H1 (cell line): ENCODE results near the gene GDPGP1. TPM values are rescaled to one million over a fixed set of nuclear protein-coding genes. Genes with fewer than 3 reads are reported as not detected.

Source experiments
- CTCF ChIA-PET: fragments of 300-600 bp; sonication (Branson Sonifier 250); formaldehyde crosslinking; loops from one replicate; lab custom pipeline; 2021; ENCODE audit not compliant: partially characterized antibody; lab: Charles Lee
- POLR2A ChIA-PET: fragments of 300-600 bp; sonication (Branson Sonifier 250); formaldehyde crosslinking; loops from one replicate; lab custom pipeline; 2021; ENCODE audit warnings: inconsistent platforms; ENCODE audit not compliant: partially characterized antibody; lab: Charles Lee
- DNase-seq, 2 experiments: peaks; one replicate each; pipeline versions ENCODE4 v3.0.0 to v3.0.0-alpha.2; 2010 to 2022; ENCODE audit warnings: low spot score in 2 of 2, low read depth in 1 of 2, mixed read lengths in 1 of 2
- FAIRE-seq: peaks from 2 replicates; lab custom pipeline; 2011; peaks lifted over from hg19 to GRCh38; lab: Jason Lieb, UNC
- H2AFZ ChIP-seq: 2 replicates; pipeline ENCODE4 v1.8.1; 2012; ENCODE audit warnings: low read length, inconsistent platforms
- H2AK5ac ChIP-seq: 2 replicates; pipeline ENCODE4 v1.6.1; 2013; ENCODE audit warnings: low read depth, low read length
- H2BK120ac ChIP-seq: replicated peaks from 2 replicates; pipeline ENCODE3; 2013; ENCODE audit warnings: low read depth, low read length, inconsistent platforms
- H2BK12ac ChIP-seq: 2 replicates; pipeline ENCODE4 v1.6.1; 2013; ENCODE audit warnings: low read depth, low read length
- H2BK15ac ChIP-seq: 2 replicates; pipeline ENCODE4 v1.6.1; 2013; ENCODE audit warnings: low read length
- H2BK20ac ChIP-seq: 2 replicates; pipeline ENCODE4 v1.6.1; 2013; ENCODE audit warnings: low read length
- H2BK5ac ChIP-seq: 2 replicates; pipeline ENCODE4 v1.6.1; 2013; ENCODE audit warnings: low read depth, low read length
- H3K14ac ChIP-seq: 2 replicates; pipeline ENCODE4 v1.6.1; 2013; ENCODE audit warnings: inconsistent platforms; ENCODE audit not compliant: insufficient read length
- H3K18ac ChIP-seq: 2 replicates; pipeline ENCODE4 v1.6.1; 2013; ENCODE audit warnings: low read length; ENCODE audit errors: extremely low read depth
- H3K23ac ChIP-seq: 2 replicates; pipeline ENCODE4 v1.6.1; 2013; ENCODE audit warnings: inconsistent platforms; ENCODE audit not compliant: insufficient read length
- H3K23me2 ChIP-seq: 2 replicates; pipeline ENCODE4 v1.6.1; 2013; ENCODE audit warnings: low read depth, low read length
- H3K27ac ChIP-seq: 2 replicates; pipeline ENCODE4 v1.6.1; 2011; ENCODE audit warnings: low read depth, low read length, inconsistent platforms
- H3K27me3 ChIP-seq, 4 experiments: replicated peaks in 1 of 4; 1 replicate in 1 of 4; 2 replicates in 3 of 4; pipeline versions ENCODE4 v1.6.1 to v1.8.1; 2011 to 2013; ENCODE audit warnings: low read length in 3 of 4, mild to moderate bottlenecking in 3 of 4, inconsistent platforms in 2 of 4, mixed read lengths in 2 of 4, moderate library complexity in 1 of 4; ENCODE audit not compliant: control insufficient read depth in 3 of 4, insufficient read depth in 3 of 4; ENCODE audit errors: extremely low read depth in 1 of 4
- H3K36me3 ChIP-seq, 4 experiments: 2 replicates each; pipeline versions ENCODE4 v1.6.1 to v1.8.1; 2011 to 2013; ENCODE audit warnings: mild to moderate bottlenecking in 4 of 4, low read length in 3 of 4, moderate library complexity in 2 of 4, control low read depth in 1 of 4, inconsistent platforms in 1 of 4; ENCODE audit not compliant: insufficient read depth in 4 of 4, control insufficient read depth in 2 of 4
- H3K4ac ChIP-seq: replicated peaks from 2 replicates; pipeline ENCODE3; 2013; ENCODE audit warnings: low read length, low read depth, mixed read lengths, inconsistent platforms; ENCODE audit not compliant: insufficient read length
- H3K4me1 ChIP-seq, 4 experiments: replicated peaks in 1 of 4; 1 replicate in 1 of 4; 2 replicates in 3 of 4; pipeline versions ENCODE4 v1.6.1 to v1.8.1; 2011 to 2013; ENCODE audit warnings: low read length in 3 of 4, inconsistent platforms in 2 of 4, mixed read lengths in 1 of 4; ENCODE audit not compliant: insufficient read depth in 4 of 4, control insufficient read depth in 3 of 4
- H3K4me2 ChIP-seq, 2 experiments: 2 replicates each; pipeline versions ENCODE4 v1.6.1 to v1.8.1; 2011 to 2013; ENCODE audit warnings: low read depth in 2 of 2, low read length in 2 of 2, control low read depth in 1 of 2, inconsistent platforms in 1 of 2, mild to moderate bottlenecking in 1 of 2; ENCODE audit not compliant: insufficient read depth in 1 of 2
- H3K4me3 ChIP-seq, 4 experiments: fragments of 200-600, 300-600 bp in 1 of 4; sonication (generic), shearing (Covaris generic), sonication (Bioruptor Twin) in 1 of 4; 2 replicates each; pipeline versions ENCODE4 v1.5.1 to v1.8.1; 2011 to 2016; ENCODE audit warnings: low read length in 4 of 4, low read depth in 3 of 4, control low read depth in 2 of 4, inconsistent platforms in 2 of 4, mild to moderate bottlenecking in 2 of 4, mixed read lengths in 1 of 4, moderate library complexity in 1 of 4; ENCODE audit not compliant: insufficient read depth in 2 of 4; ENCODE audit errors: extremely low read depth in 1 of 4
- H3K56ac ChIP-seq: replicated peaks from 2 replicates; pipeline ENCODE3; 2013; ENCODE audit warnings: low read depth, mild to moderate bottlenecking, mixed read lengths, low read length, inconsistent platforms; ENCODE audit not compliant: insufficient read length
- H3K79me1 ChIP-seq: 2 replicates; pipeline ENCODE4 v1.6.1; 2013; ENCODE audit warnings: low read depth, low read length, control low read depth
- H3K79me2 ChIP-seq, 2 experiments: 2 replicates each; pipeline versions ENCODE4 v1.6.1 to v1.8.1; 2012 to 2013; ENCODE audit warnings: low read length in 2 of 2, mild to moderate bottlenecking in 2 of 2, inconsistent platforms in 1 of 2; ENCODE audit not compliant: insufficient read depth in 2 of 2, control insufficient read depth in 1 of 2
- H3K9ac ChIP-seq, 4 experiments: replicated peaks in 1 of 4; 1 replicate in 1 of 4; 2 replicates in 3 of 4; pipeline versions ENCODE4 v1.6.1 to v1.8.1; 2011 to 2013; ENCODE audit warnings: low read depth in 3 of 4, low read length in 3 of 4, control low read depth in 2 of 4, mild to moderate bottlenecking in 2 of 4, moderate library complexity in 2 of 4, inconsistent platforms in 1 of 4; ENCODE audit errors: extremely low read depth in 1 of 4
- H3K9me3 ChIP-seq, 2 experiments: 2 replicates each; pipeline versions ENCODE4 v1.6.1 to v1.8.1; 2012 to 2013; ENCODE audit warnings: mild to moderate bottlenecking in 2 of 2, moderate library complexity in 2 of 2, control low read depth in 1 of 2, inconsistent platforms in 1 of 2, low read depth in 1 of 2, low read length in 1 of 2, mixed read lengths in 1 of 2; ENCODE audit not compliant: insufficient read depth in 2 of 2
- H4K20me1 ChIP-seq, 2 experiments: replicated peaks in 1 of 2; 2 replicates each; pipeline versions ENCODE3 to v1.8.1; 2011 to 2013; ENCODE audit warnings: inconsistent platforms in 2 of 2, low read length in 2 of 2, mild to moderate bottlenecking in 1 of 2; ENCODE audit not compliant: insufficient read depth in 2 of 2, control insufficient read depth in 1 of 2
- H4K5ac ChIP-seq: 2 replicates; pipeline ENCODE4 v1.6.1; 2013; ENCODE audit warnings: low read length, low read depth, mixed read lengths, inconsistent platforms; ENCODE audit not compliant: insufficient read length
- H4K8ac ChIP-seq: 2 replicates; pipeline ENCODE4 v1.8.0; 2013; ENCODE audit warnings: mild to moderate bottlenecking, moderate library complexity, low read length, inconsistent platforms; ENCODE audit not compliant: insufficient read depth; ENCODE audit errors: extremely low read depth
- H4K91ac ChIP-seq: replicated peaks from 2 replicates; pipeline ENCODE3; 2013; ENCODE audit warnings: low read length, mixed read lengths, inconsistent platforms; ENCODE audit not compliant: insufficient read length
- CEBPB ChIP-seq: IDR thresholded peaks from 2 replicates; pipeline ENCODE4 v1.6.1; 2012; ENCODE audit warnings: low read depth, low read length
- POLR2AphosphoS5 ChIP-seq: IDR thresholded peaks from 2 replicates; pipeline ENCODE4 v1.6.1; 2011; ENCODE audit warnings: low read depth, low read length
- WGBS, 2 experiments: shearing (Covaris generic) in 1 of 2; methylation state at CpG; one replicate each; pipeline versions ENCODE4 v1.1.6 to v1.1.7; 2013 to 2015; ENCODE audit warnings: low lambda C conversion rate in 2 of 2, mixed read lengths in 2 of 2, inconsistent platforms in 1 of 2, low coverage in 1 of 2, missing lambda C conversion rate in 1 of 2; ENCODE audit not compliant: insufficient replicate concordance in 2 of 2, insufficient coverage in 1 of 2, insufficient read length in 1 of 2; ENCODE audit errors: extremely low coverage in 1 of 2, missing lambda C conversion rate in 1 of 2; 5-methylcytosine and 5-hydroxymethylcytosine counted together
- polyA plus RNA-seq, 7 experiments: library from polyadenylated mRNA; depleted of rRNA in 3 of 7; stranded (reverse) in 5 of 7; unstranded in 2 of 7; fragments of >200 nt in 5 of 7; fragments of 200-250 nt in 2 of 7; gene quantifications; 1 replicate in 5 of 7; 2 replicates in 1 of 7; 4 replicates in 1 of 7; pipeline versions ENCODE4 v1.2.1 to v1.2.3, GENCODE V29; 2011 to 2013; ENCODE audit warnings: missing spikeins in 2 of 7, mixed read lengths in 2 of 7
- total RNA-seq: library from RNA; stranded (reverse); fragmentation: NEBNext Ultra II Directional; extraction: Animal tissue kit (Norgen Biotek cat#: 25700); gene quantifications from 2 replicates; pipeline ENCODE4 v1.2.1, GENCODE V29; 2021

Gene GDPGP1
- total and polyA plus RNA-seq, 2 of the 8 experiments (the other 6 are each of a cell fraction or from before 2014, with no cell fraction given), result 1.8 to 5.6 TPM

DNA sequence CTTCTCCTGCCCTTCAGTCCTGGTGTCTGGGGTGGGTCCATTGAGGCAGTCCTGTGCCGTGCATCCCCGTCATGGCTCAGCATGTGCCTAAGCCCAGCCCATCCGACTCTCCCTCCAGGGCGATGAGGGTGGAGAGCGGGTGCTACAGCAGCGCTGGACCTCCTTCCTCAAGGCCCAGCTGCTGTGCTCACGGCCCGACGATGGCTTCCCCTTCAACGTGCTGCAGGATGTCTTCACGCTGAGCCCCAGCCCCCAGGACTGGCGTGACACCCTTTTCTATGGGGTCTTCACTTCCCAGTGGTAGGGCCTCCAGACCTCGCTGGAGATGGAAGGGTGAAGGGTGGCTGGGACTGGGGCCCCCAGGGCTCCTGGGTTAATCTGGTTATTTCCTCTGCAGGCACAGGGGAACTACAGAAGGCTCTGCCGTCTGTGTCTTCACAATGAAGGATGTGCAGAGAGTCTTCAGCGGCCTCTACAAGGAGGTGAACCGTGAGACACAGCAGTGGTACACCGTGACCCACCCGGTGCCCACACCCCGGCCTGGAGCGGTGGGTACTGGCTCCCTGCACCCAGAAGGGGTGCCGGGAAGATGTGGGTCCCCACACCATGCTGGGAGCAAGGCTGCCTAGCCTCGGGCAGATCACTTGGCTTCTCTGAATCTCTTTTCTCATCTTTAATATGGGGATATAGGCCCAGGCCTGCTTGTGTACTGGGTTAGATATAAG lies 10.4 kb upstream of the GDPGP1 start:
- H2BK12ac ChIP-seq, result no peak overlapping the region
- H2BK120ac ChIP-seq, result no peak overlapping the region
- TF ChIP-seq POLR2AphosphoS5 (0 out of 2 replicates have a peak, but pooled peaks have one; percentile 23), CEBPB (no peak)
- TF ChIP-seq, all 59 proteins: peak for 1
- Histone ChIP-seq H3K4me2 (no peak overlapping the region), H2BK5ac (no peak overlapping the region), H3K4me3 (no peak overlapping the region), H3K18ac (no peak overlapping the region), H2AFZ (no peak overlapping the region), H2BK20ac (no peak overlapping the region), H3K79me2 (no peaks in the 10 kb centered on the region), H3K56ac (no peak overlapping the region), H3K14ac (no peak overlapping the region), H3K9me3 (no peaks in the 10 kb centered on the region), H3K4ac (no peak overlapping the region), H3K79me1 (no peaks in the 10 kb centered on the region), H4K5ac (no peak overlapping the region), H3K23me2 (no peaks in the 10 kb centered on the region), H3K27ac (no peak overlapping the region), H3K27me3 (no peaks in the 10 kb centered on the region), H4K91ac (no peak overlapping the region), H4K8ac (no peak overlapping the region; the same call in 1 of the 2 replicates), H3K9ac (no peak overlapping the region), H2AK5ac (no peak overlapping the region), H3K4me1 (peaks cover 0 to 2% (median under 1%) of the 10 kb centered on the region in 4 experiments; a peak in 2 of 7 replicates), H4K20me1 (peaks cover 0 to 6% of the 10 kb centered on the region in 2 experiments), H3K23ac (no peak overlapping the region), H2BK15ac (no peak overlapping the region), H3K36me3 (peaks cover 11 to 45% (median 29%) of the 10 kb centered on the region in 4 experiments; a peak in 7 of 8 replicates)
- ChIA-PET POLR2A (no interaction called here), CTCF (interaction anchor here (0.6 to 12.3 kb wide), 8 partner anchors 9 to 501 kb away, joined by 3 to 182 read pairs (median 27); partner anchors contain the start of genes CIB1, GDPGP1 and SEMA4B)
- WGBS, 2 experiments, result 95% methylated on average over 22 of the region's 22 CpGs; no CpG with 5 or more reads in 1 of the 2 experiments
- FAIRE-seq, result no peak
- no peak for DNase-seq
